Fibroblast of villous mesenchyme (primary cell): Measurements from ENCODE around the gene VAT1L. TPM values are rescaled to one million over a fixed set of nuclear protein-coding genes. Genes with fewer than 3 reads are reported as not detected.

Experiments
- DNase-seq: peaks from one replicate; pipeline ENCODE4 v3.0.0-alpha.2; 2010; ENCODE audit warnings: low read depth
- H3K4me3 ChIP-seq: 2 replicates; pipeline ENCODE4 v1.5.1; 2011; ENCODE audit warnings: low read depth, mild to moderate bottlenecking, low read length
- CTCF ChIP-seq: IDR thresholded peaks from 2 replicates; pipeline ENCODE4 v1.5.1; 2012; ENCODE audit warnings: low read depth, mild to moderate bottlenecking, low read length; ENCODE audit not compliant: insufficient read depth
- total RNA-seq: library from RNA; depleted of rRNA; stranded (reverse); fragments of >200 nt; gene quantifications from 2 replicates; pipeline ENCODE4 v1.2.3, GENCODE V29; 2012

VAT1L gene
- total RNA-seq, 1 donor: 37.6 TPM

GRCh38 chr16:77780378-77780837 is 8.0 kb upstream of the VAT1L start:
- no peak overlapping the region for H3K4me3 ChIP-seq
- TF ChIP-seq CTCF: no peak
- peak; percentile 91 for DNase-seq

GRCh38 chr16:77781091-77781490 is 7.3 kb upstream of the VAT1L start:
- DNase-seq: peak; percentile 60
- H3K4me3 ChIP-seq: no peak overlapping the region
- no peak for TF ChIP-seq CTCF

GRCh38 chr16:77782694-77783093 is 5.7 kb upstream of the VAT1L start:
- peak; percentile 68 for TF ChIP-seq CTCF
- DNase-seq: peak; percentile 56
- H3K4me3 ChIP-seq: no peak overlapping the region

- peak; percentile 14 for DNase-seq
- H3K4me3 ChIP-seq: no peak overlapping the region
- peak; percentile 47 for TF ChIP-seq CTCF
Measured at GRCh38 chr16:77784441-77785372, 3.7 kb upstream of the VAT1L start.

- TF ChIP-seq CTCF: no peak
- DNase-seq: no peak
- H3K4me3 ChIP-seq: no peak overlapping the region
Measured at GRCh38 chr16:77785373-77785764, 3.0 kb upstream of the VAT1L start.

- TF ChIP-seq CTCF: no peak
- DNase-seq: no peak
- no peak overlapping the region for H3K4me3 ChIP-seq
Measured at GRCh38 chr16:77786186-77786847, 2.0 kb upstream of the VAT1L start.
